ENCODE data around the gene SFXN5. TPM values are rescaled to one million over a fixed set of nuclear protein-coding genes. Genes with fewer than 3 reads are reported as not detected.

Gene SFXN5
- total RNA-seq, 2 donors from 2014 or later, result 12.8 to 23.2 TPM

DNA sequence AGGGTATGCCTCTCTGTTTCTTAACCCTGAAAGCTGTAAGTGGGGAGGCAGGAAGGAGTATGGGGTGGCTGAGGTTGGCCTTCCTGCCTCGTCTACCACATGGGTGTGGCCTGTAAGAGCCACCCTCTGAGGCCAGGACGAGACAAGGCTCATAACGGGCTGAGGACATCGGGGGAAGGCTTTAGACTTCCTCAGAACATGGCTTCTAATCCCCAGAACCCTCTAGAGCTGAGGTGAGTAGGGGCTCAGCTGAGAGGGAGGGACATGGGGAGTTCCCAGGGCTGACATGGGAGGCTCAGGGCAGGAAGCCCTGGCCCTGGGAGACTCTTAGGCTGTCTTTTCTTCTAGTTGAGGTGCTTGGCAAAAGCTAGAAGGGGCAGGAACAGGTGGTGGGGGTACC lies 117.5 kb downstream of the SFXN5 start:
- no peaks in the 10 kb centered on the region for H3K9me3 ChIP-seq
- no peaks in the 10 kb centered on the region for H3K36me3 ChIP-seq
- WGBS, result 84% methylated on average over 4 of the region's 4 CpGs
- no peak overlapping the region for H3K27ac ChIP-seq
- DNase-seq (ENCODE audit: low spot score), result no peak
- H3K4me1 ChIP-seq (replicated peaks), result no peaks in the 10 kb centered on the region
- TF ChIP-seq POLR2A (IDR thresholded peaks at IDR 0.05), result no peak
- TF ChIP-seq, protein P1, sequence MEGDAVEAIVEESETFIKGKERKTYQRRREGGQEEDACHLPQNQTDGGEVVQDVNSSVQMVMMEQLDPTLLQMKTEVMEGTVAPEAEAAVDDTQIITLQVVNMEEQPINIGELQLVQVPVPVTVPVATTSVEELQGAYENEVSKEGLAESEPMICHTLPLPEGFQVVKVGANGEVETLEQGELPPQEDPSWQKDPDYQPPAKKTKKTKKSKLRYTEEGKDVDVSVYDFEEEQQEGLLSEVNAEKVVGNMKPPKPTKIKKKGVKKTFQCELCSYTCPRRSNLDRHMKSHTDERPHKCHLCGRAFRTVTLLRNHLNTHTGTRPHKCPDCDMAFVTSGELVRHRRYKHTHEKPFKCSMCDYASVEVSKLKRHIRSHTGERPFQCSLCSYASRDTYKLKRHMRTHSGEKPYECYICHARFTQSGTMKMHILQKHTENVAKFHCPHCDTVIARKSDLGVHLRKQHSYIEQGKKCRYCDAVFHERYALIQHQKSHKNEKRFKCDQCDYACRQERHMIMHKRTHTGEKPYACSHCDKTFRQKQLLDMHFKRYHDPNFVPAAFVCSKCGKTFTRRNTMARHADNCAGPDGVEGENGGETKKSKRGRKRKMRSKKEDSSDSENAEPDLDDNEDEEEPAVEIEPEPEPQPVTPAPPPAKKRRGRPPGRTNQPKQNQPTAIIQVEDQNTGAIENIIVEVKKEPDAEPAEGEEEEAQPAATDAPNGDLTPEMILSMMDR (IDR thresholded peaks at IDR 0.05), result no peak
- TF ChIP-seq POLR2AphosphoS5 (IDR thresholded peaks at IDR 0.05), result no peak
- H3K27me3 ChIP-seq (replicated peaks; ENCODE audit: insufficient read depth), result no peaks in the 10 kb centered on the region
- H3K4me3 ChIP-seq, result no peak overlapping the region
- intact Hi-C loops (cut with DNase I), result no loop called here

DNA sequence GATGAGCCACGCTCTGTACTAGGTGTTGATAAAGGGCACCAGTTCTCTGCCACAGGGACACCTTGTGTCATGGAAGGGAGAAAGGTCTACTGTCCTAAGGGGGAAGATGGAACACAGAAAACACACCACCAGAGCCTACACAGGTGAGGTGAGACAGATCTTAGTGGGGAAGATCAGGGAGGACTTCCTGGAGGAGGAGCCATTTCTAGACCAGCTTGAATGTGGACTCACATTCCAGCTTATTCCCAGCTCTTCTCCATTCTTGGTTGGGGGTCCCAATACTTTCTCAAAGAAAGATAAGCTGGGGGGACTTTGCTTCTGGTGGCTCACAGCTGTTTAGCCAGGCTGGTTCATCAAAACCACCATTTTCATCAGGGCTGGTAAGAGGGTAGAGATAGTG lies 118.0 kb downstream of the SFXN5 start:
- no peaks in the 10 kb centered on the region for H3K4me1 ChIP-seq (replicated peaks)
- TF ChIP-seq POLR2A (IDR thresholded peaks at IDR 0.05) (no peak), POLR2AphosphoS5 (IDR thresholded peaks at IDR 0.05) (no peak)
- TF ChIP-seq, protein P1 (IDR thresholded peaks at IDR 0.05), result no peak
- no peak overlapping the region for H3K27ac ChIP-seq
- no peaks in the 10 kb centered on the region for H3K27me3 ChIP-seq (replicated peaks; ENCODE audit: insufficient read depth)
- H3K4me3 ChIP-seq, result no peak overlapping the region
- 94% methylated on average over 1 of the region's 1 CpG for WGBS
- intact Hi-C loops (cut with DNase I), result no loop called here
- no peak for DNase-seq (ENCODE audit: low spot score)
- no peaks in the 10 kb centered on the region for H3K36me3 ChIP-seq
- no peaks in the 10 kb centered on the region for H3K9me3 ChIP-seq

DNA sequence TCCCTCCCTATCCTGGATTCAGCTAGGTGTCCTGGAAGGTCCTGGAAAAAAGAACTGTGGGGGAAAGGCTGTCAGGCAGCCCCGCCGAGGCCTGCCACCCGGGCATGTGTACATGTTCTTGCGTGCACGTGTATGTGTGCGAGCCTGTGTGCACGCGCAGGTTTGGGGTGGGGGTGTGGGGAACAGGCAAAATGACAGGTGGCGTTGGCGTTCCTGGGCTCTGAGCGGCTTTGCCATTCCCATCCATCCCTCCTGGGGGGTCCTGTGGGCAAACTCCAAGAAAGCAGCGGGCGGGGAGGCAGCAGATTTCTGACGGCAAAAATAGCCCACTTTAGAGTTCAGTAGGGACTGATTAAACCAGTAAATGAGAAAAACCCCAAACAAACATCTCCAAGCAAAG lies 118.6 kb downstream of the SFXN5 start:
- Histone ChIP-seq H3K4me1 (replicated peaks) (no peaks in the 10 kb centered on the region), H3K27ac (no peak overlapping the region), H3K36me3 (no peaks in the 10 kb centered on the region), H3K4me3 (no peak overlapping the region), H3K27me3 (replicated peaks; ENCODE audit: insufficient read depth) (no peaks in the 10 kb centered on the region), H3K9me3 (no peaks in the 10 kb centered on the region)
- WGBS, result 83% methylated on average over 14 of the region's 14 CpGs
- no peak for DNase-seq (ENCODE audit: low spot score)
- no peak for TF ChIP-seq POLR2A (IDR thresholded peaks at IDR 0.05)
- TF ChIP-seq POLR2AphosphoS5 (IDR thresholded peaks at IDR 0.05), result no peak
- TF ChIP-seq, protein P1 (IDR thresholded peaks at IDR 0.05), result no peak
- intact Hi-C loops (cut with DNase I), result no loop called here

DNA sequence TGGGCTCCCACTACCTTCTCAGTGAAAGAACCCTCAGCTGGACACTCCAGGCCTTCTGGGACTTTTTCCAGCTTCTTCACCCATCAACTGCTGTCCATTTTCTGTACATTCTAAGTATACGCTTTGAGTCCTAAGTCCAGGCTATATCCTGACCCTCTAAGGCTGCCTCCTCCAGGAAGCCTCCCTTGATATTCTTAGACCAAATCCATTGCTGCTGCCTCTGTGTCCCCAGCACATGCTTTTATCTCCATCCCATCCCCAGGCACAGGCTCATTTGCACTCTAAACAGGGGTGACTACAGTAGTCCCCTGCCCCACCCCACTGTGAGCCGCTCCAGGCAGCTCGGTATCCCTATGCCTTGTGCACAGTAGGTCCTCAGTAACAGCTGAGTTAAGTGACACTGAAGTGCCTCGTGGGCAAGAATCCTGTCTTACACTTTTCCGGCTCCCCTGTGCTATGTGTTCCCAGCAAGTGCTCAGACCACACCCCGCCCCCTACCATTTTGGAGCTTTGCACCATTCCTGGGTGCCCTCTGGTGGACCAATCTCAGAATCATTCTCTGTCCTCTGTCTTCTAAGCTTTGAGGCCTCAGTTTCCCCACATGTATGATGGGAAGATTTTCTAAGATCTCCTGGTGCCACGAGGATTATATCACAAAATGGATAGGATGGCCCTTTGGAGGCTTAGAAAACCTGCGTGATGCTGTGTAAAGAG lies 119.2 kb downstream of the SFXN5 start:
- 86% methylated on average over 8 of the region's 8 CpGs for WGBS
- intact Hi-C loops (cut with DNase I), result no loop called here
- H3K27ac ChIP-seq, result no peak overlapping the region
- no peak for DNase-seq (ENCODE audit: low spot score)
- no peaks in the 10 kb centered on the region for H3K9me3 ChIP-seq
- H3K4me3 ChIP-seq, result no peak overlapping the region
- TF ChIP-seq POLR2AphosphoS5 (IDR thresholded peaks at IDR 0.05) (no peak), POLR2A (IDR thresholded peaks at IDR 0.05) (no peak)
- TF ChIP-seq, protein P1 (IDR thresholded peaks at IDR 0.05), result no peak
- H3K4me1 ChIP-seq (replicated peaks), result no peaks in the 10 kb centered on the region
- H3K27me3 ChIP-seq (replicated peaks; ENCODE audit: insufficient read depth), result no peaks in the 10 kb centered on the region
- H3K36me3 ChIP-seq, result no peaks in the 10 kb centered on the region

Measured in prostate gland (tissue), 2 donors.